ENCODE measurements around the gene LHX2.

- TF ChIP-seq, protein P1, sequence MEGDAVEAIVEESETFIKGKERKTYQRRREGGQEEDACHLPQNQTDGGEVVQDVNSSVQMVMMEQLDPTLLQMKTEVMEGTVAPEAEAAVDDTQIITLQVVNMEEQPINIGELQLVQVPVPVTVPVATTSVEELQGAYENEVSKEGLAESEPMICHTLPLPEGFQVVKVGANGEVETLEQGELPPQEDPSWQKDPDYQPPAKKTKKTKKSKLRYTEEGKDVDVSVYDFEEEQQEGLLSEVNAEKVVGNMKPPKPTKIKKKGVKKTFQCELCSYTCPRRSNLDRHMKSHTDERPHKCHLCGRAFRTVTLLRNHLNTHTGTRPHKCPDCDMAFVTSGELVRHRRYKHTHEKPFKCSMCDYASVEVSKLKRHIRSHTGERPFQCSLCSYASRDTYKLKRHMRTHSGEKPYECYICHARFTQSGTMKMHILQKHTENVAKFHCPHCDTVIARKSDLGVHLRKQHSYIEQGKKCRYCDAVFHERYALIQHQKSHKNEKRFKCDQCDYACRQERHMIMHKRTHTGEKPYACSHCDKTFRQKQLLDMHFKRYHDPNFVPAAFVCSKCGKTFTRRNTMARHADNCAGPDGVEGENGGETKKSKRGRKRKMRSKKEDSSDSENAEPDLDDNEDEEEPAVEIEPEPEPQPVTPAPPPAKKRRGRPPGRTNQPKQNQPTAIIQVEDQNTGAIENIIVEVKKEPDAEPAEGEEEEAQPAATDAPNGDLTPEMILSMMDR (IDR thresholded peaks at IDR 0.05; ENCODE audit: low read length): no peak
- TF ChIP-seq EZH2 (optimal IDR thresholded peaks at IDR 0.05; ENCODE audit: low read depth, low read length): no peak
- no peak for TF ChIP-seq EZH2phosphoT487 (IDR thresholded peaks at IDR 0.05; ENCODE audit: low read length)
Observed at GRCh38 chr9:124016175-124017050, 4.8 kb downstream of the LHX2 start.
